ENCODE results near the gene SETBP1.

Gene SETBP1

GRCh38 chr18:44733069-44733753 lies 52.5 kb downstream of the SETBP1 start:
- no peak for DNase-seq

GRCh38 chr18:44733754-44734465 lies 53.2 kb downstream of the SETBP1 start:
- no peak for DNase-seq

- no peak for DNase-seq
These were observed 54.4 kb downstream of the SETBP1 start for GRCh38 chr18:44735096-44735495.

- DNase-seq: no peak
These were observed 56.1 kb downstream of the SETBP1 start for GRCh38 chr18:44736664-44737380.

GRCh38 chr18:44737623-44738022 lies 56.9 kb downstream of the SETBP1 start:
- DNase-seq: no peak

- no peak for DNase-seq
These were observed 59.3 kb downstream of the SETBP1 start for GRCh38 chr18:44740000-44740399.

GRCh38 chr18:44741085-44741484 lies 60.4 kb downstream of the SETBP1 start:
- no peak for DNase-seq

GRCh38 chr18:44741511-44741910 lies 60.8 kb downstream of the SETBP1 start:
- DNase-seq: no peak

GRCh38 chr18:44742126-44742525 lies 61.4 kb downstream of the SETBP1 start:
- DNase-seq: no peak

GRCh38 chr18:44742718-44743311 lies 62.1 kb downstream of the SETBP1 start:
- DNase-seq: no peak

- DNase-seq: no peak
These were observed 62.9 kb downstream of the SETBP1 start for GRCh38 chr18:44743631-44744030.

- no peak for DNase-seq
These were observed 63.8 kb downstream of the SETBP1 start for GRCh38 chr18:44744161-44745121.

GRCh38 chr18:44747157-44747556 lies 66.5 kb downstream of the SETBP1 start:
- DNase-seq: no peak

- DNase-seq: no peak
These were observed 67.9 kb downstream of the SETBP1 start for GRCh38 chr18:44748582-44748981.

GRCh38 chr18:44750774-44751173 lies 70.1 kb downstream of the SETBP1 start:
- no peak for DNase-seq

- no peak for DNase-seq
These were observed 73.9 kb downstream of the SETBP1 start for GRCh38 chr18:44754567-44754966.

GRCh38 chr18:44758861-44759631 lies 78.4 kb downstream of the SETBP1 start:
- no peak for DNase-seq

GRCh38 chr18:44759925-44760342 lies 79.2 kb downstream of the SETBP1 start:
- no peak for DNase-seq

GRCh38 chr18:44761812-44762211 lies 81.1 kb downstream of the SETBP1 start:
- no peak for DNase-seq

GRCh38 chr18:44763327-44763726 lies 82.6 kb downstream of the SETBP1 start:
- DNase-seq: no peak

- no peak for DNase-seq
These were observed 84.2 kb downstream of the SETBP1 start for GRCh38 chr18:44764863-44765262.

- no peak for DNase-seq
These were observed 84.8 kb downstream of the SETBP1 start for GRCh38 chr18:44765456-44765855.

All from NCI-H187 treated with DMSO at 0.1 percent for 48 hours (cell line).